ENCODE results near the gene PLK1.

PLK1 gene

DNA sequence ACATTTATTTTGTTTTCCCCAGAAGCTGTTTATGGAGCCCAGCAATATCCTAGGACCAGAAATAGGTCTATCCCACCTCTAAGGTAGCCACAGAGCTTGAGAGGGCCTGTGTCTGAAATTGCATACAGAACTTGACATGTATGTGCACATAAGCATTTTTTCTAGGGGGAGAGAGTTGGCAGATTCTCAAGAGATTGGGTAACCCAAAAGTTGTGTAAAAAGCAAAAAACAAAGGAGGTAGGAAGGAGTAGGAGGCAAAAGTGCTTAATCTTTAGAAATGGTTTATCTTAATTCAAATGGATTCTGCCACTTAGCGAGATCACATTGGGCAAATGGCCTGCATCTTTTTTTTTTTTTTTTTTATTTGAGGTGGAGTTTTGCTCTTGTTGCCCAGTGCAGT lies 3.5 kb downstream of the PLK1 start:
- no peak for DNase-seq

DNA sequence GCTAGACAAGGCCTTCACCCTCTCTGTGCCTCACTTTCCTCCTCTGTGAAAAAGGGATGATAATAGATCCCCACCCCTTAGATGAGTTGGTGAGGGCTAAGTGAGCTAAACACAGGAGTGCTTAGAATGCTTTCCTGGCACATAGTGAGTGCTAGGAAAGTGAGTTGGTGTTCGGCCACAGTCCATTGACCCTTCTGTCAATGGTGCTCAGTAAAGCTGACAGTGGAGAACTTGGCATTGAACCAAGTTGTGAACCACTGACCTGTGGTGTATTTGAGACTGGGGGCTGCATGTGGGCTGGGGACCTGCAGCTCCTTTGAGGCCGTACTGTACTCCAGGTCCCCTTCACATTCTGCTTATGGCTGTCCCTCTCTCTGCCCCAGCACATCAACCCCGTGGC lies 4.8 kb downstream of the PLK1 start:
- no peak for DNase-seq

DNA sequence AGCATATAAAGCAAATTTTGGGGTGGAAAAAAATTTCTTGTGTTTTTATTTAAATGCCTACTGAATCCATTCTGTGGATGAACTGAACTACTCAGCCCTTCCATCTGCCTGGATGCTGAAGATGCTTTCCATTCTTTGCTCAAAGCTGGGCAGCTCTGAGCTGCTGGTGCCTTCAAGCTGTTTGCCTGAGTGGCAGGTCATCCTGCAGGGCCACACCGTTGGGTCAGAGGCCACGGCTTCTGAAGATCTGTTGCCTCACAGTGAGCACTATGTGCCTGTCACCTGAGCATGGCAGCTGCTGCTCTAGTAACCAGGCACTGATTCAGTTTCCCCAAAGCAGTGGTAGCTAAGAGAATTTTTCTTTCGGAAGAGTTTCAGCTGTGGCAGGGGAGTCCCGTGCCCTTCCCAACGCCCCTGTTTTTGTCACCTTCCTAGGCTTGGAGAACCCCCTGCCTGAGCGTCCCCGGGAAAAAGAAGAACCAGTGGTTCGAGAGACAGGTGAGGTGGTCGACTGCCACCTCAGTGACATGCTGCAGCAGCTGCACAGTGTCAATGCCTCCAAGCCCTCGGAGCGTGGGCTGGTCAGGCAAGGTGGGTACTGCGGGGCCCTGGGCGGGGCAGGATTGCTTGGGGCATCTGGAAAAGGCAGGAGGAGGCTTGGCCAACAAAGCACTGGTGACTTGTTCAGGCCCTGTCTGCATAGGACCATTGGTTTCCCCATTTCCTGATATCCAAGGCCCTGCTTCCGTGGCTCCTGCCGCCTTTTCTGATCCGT lies 8.5 kb downstream of the PLK1 start:
- DNase-seq = no peak

DNA sequence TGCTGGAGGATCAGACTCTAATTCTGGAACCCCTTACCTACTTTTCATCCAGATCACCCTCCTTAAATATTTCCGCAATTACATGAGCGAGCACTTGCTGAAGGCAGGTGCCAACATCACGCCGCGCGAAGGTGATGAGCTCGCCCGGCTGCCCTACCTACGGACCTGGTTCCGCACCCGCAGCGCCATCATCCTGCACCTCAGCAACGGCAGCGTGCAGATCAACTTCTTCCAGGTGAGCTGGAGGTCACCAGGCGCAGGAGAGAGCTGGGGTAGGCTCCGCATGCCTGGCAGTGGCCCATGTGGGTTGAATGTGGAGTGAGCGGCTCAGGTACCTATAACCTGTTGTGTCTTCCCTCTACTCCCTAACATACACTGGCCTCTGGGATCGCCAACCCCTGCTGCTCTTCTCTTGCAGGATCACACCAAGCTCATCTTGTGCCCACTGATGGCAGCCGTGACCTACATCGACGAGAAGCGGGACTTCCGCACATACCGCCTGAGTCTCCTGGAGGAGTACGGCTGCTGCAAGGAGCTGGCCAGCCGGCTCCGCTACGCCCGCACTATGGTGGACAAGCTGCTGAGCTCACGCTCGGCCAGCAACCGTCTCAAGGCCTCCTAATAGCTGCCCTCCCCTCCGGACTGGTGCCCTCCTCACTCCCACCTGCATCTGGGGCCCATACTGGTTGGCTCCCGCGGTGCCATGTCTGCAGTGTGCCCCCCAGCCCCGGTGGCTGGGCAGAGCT lies 10.9 kb downstream of the PLK1 start:
- DNase-seq = no peak

DNA sequence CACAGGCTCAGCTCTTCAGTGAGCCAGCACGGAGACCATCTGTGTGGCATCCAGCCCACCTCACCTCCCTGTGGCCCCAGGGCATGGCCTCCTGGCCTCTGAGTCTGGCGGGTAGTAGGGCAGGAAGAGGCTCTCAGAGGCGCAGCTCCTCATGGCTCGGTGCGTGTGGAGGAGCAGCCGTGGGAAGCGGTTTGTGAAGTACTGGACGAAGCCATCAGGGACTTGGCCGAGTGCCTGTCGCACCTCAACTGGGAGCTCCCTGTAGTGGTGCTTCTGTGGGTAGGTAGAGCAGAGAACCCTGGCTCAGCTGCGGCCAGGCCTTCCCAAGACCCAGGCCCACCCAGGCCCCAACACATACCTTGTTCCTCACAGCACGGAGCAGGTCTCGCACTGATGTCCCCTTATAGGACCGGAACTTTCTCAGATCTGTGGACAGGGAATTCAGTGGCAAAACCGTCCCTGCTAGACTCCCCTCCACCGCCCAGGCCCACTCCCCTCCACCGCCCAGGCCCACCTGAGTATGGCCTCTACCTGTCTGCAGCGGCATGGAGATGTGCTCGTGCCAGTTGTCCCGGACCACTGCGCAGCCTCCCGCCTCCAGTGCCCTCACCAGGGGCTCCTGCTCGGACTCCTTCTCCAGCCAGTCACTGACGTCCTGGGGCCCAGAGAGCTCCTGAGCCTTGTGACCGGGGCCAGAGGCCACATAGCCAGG lies 12.2 kb downstream of the PLK1 start:
- no peak for DNase-seq

DNA sequence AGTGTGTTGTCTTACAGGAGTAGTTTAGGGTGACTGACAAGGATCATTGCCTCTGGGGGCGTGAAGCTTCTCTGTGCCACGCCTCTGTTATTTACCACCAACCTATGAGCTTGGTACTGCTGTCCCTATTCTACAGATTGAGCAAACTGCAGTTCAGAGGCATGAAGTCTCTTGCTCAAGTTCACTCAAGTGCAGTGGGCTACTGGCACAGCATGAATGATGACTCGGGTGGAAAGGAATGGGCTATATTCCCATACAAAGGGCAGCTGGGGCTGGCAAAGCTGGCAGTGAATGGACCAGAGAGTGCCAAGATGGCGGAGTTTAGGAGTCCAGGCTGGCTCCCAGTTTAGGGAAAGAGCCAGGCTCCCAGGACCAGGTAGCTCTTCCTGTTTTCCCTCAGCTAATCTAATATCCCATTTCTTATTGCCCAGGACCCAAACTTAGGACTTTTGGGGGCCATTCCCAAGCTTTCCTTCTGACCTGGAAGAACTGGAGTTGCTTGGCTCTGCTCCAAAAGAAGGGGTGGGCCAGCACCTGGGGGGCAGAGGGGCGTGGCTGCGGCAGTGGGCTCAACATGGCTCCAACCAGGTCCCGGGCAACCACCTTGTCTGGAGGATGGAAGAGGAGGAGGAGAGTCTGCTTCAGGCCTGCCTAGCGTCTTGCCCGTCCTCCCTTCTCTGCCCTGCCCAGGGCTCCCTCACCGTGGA lies 12.9 kb downstream of the PLK1 start:
- no peak for DNase-seq

DNA sequence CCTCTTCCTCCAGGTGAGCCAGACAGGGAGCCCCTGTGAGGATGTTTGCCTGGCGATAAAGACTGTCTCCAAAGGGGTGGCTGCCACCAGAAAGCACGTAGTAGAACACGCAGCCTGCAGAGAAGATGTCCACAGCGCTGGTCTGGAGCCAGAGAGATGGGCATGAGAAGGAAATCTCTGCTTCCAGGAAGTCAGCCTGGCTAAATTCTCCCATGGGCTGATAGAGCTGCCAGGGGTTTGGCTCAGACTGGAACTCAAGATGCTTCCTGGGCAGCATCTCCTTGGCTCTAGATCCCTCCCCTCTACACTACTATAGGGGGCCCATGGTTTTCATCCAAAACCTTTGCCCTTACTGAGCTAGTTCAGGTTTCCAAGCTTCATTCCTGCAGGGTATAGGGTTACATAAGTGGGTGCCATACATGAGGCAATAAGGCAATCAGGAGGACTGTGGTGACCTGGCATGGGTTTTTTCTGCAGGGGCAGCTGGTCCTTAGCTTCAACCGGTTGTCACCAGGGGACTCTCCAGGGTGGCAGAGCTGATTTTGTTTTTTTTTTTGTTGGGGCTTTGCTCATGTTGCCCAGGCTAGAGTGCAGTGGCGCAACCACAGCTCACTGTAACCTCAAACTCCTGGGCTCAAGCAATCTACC lies 13.6 kb downstream of the PLK1 start:
- DNase-seq = no peak

DNA sequence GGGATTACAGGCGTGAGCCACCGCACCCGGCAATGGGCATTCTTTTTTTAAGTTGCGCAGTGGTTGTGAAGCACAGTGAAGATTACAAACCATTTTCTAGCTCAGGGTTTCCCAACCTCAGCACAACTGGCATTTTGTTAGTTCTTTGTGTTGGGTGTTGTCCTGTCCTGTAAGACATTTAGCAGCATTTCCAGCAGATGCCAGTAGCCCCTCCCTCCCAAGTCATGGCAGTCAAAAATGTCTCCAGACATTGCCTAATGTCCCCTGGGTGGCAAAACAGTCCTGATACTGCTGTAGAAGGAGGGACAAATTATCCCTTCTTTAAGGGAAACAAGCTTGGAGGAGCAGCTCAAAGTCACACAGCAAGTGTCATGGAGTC lies 15.6 kb downstream of the PLK1 start:
- DNase-seq = no peak

DNA sequence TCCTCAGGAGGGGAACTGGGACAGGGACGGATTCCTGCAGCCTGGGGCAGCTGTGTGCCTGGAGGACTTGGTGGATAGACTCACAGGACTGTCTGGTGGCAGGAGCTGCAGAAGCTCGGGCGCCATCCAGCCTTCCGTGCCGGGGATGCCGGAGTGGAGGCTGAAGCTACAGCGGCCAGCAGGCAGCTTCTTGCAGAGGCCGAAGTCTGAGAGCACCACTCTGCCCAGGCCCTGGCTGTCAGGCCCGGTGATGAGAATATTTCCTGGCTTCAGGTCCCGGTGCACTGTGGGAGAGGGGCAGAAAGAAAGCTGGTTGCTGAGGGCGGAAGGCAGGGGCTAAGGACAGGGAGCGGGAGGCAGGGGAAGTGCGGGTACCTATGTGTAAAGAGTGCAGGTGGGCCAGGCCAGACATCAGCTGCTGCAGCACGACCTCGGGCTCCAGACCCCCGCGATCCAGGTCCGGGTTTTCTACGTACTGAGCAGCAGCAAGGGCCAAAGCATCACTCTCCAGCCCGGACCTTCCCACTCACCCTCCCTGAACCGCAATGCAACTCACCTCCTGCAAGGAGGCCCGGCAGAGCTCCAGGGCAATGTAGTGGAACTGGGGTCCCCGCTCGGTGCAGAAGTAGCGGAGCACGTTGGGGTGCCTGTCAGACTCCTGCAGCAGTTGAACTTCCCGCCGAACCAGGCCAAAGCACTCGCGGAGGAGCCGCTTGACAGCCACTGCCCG lies 16.1 kb downstream of the PLK1 start:
- no peak for DNase-seq

DNA sequence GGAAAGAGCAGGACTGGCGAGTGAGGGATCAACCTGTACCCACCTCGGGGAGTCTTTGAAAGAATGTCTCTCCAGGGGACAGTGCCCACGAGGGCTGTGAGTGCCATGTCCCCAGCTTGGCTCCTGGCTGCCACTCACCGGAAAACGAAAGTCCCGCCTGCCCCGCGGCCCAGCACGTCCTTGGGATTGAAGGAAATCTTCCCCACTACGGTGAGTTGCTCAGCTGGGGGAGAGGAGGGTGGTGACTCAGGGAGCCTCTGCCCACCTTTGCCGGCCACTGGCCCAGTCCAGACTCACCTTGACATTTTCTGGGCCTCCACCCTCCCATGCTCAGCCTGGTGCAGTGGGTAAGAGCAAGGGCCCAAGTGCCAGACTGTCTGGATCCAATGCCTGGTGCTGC lies 17.1 kb downstream of the PLK1 start:
- no peak for DNase-seq

DNA sequence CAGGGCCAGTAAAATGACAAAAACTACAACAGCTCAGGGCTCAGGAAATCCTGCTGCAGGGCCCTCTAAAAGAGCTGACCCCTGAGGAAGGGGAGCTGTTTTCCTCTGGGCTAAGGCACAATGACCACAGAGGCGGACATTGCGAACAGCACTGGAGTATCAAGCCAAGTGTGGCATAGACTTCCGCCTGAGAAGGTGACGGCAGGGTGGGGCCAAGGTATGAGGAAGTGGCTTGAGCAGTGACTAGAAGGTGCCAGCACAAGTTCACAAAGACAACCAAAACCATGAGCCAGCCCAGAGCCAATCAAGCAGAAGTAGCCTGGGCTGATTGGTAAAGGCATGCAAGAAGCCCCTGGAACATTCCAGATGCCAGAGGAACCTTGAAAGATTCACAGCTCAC lies 20.4 kb downstream of the PLK1 start:
- no peak for DNase-seq

DNA sequence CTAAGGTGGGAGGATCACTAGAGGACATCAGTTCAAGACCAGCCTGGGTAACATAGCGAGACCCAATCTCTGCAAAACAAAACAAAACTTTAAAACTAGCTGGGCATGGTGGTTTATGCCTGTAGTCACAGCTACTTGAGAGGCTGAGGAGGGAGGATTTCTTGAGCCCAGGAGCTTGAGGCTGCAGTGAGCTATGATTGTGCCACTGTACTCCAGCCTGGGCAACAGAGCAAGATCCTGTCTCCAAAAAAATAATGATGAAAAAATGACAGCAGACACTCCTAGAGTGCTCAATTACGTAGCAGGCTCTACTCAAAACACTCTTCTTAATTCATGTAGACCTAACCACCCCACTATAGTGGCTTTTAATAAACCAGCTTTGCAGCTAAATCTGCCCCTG lies 21.4 kb downstream of the PLK1 start:
- no peak for DNase-seq

DNA sequence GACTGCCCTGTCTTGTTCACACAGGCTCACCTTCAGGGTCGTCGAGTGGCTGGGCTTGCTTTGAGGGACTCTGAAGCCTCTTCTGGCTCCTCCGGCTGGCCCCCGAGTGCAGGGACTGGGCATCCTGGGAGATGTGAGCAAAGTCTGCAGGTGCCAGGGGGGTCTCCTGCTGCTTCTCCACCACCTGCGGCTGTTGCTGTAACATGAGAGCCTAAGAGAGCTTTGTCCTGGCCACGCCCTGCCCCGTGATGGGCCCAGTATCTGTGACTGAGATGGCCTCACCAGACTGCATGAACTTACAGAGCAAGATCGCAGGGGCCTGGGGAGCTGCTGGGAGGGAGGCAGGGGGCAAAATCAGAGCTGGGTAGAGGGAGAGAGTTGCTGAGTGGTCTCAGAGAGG lies 21.8 kb downstream of the PLK1 start:
- no peak for DNase-seq

DNA sequence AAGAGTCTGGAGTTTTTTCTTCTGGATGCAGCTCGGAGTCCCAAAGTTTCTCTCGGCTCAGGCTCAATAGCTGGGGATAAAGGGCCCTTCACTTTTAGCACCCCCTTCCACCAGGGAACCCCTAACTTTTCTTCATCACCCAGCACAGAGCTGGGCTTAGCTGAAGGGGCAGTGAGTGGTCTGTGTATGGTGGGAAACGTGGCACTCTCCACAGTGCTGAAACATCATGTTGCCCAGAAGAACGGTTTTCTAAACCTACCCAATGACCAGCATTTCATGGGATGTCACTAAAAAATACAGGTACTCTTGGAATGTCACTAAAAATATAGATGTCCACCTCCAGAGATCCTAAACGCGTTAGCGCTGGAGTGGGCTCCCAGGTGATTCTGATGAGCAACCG lies 22.4 kb downstream of the PLK1 start:
- DNase-seq = no peak

DNA sequence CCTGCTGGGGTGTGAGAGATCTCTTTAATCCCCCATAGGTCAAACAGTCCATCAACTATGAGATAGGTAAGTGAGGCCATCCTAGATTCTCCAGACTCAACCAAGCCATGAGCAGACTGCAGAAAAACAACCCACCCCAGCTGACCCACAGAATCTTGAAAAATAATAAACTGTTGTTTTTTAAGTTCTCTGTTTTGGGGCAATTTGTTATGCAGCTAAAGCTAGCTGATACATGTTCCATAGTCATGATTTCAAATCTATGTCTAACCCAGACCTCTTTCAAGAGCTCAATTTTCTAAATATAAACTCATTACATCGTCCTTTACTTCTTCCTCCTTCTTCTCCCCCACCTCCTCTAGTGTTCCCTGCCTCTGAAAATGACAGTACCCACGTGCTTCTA lies 24.3 kb downstream of the PLK1 start:
- DNase-seq = no peak

DNA sequence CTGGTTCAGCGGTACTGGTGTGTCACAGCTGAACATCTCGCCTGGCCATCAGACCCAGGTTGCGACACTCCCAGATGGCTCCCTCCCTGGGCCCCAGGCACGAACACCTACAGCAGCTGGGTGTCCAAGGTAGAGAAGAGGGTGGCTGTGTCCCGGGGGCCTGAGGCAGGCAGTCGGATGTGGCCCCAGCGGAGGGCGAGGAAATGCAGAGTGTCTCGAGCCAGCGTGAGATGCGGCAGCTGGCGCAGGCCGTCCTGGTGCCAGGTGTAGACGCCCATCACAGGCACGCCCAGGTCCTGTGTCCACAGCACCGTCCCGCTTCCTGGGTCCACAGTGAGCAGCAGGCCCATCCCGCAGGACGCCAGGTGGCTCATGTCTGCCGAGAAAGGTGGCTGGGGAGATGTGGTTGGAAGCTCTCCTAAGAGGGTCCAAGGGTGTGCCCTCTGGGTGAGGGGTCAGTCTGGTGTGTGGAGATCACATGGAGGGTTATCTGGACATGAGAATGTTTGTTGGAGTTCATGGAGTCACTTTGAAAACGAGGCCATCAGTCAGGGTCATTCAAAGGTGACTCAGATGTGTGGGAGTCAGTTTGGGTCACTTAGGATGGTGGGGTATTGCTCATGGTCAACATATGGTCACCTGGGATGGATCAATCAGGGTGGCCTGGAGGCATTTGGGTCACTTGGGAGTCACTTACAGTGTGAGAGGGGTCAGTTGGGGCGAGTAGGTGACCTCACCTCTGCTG lies 26.3 kb downstream of the PLK1 start:
- no peak for DNase-seq

DNA sequence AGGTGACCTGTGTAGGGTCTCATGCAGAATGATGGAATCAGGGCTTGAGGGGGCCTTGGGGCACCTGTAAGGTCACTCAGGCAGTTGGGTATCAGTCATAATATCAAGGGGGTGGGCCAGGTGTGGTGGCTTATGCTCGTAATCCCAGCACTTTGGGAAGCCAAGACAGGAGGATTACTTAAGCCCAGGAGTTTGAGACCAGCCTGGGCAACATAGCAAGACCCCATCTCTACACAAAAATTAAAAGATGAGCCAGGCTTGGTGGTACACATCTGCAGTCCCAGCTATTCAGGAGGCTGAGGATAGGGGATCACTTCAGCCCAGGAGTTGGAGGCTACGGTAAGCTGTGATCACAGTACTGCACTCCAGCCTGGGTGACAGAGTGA lies 26.8 kb downstream of the PLK1 start:
- no peak for DNase-seq

DNA sequence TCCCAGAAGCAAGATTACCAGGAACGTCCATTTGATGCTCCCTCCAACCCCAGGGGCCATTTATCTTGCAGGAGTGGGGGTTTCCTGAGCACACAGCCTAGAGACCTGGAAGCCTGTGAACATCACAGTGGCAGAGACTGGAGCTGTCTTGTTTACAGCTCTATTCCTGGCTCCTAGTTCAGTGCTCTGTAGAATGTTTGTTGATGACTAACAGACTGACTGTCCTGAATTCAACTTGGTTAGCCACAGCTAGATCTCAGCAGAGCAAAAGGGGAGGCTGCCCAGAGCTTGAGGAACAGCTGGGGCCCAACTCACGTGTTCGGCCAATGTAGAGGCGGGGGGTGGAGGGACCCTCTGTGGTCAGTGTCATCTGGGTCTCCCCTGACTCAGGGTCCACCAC lies 27.8 kb downstream of the PLK1 start:
- no peak for DNase-seq

DNA sequence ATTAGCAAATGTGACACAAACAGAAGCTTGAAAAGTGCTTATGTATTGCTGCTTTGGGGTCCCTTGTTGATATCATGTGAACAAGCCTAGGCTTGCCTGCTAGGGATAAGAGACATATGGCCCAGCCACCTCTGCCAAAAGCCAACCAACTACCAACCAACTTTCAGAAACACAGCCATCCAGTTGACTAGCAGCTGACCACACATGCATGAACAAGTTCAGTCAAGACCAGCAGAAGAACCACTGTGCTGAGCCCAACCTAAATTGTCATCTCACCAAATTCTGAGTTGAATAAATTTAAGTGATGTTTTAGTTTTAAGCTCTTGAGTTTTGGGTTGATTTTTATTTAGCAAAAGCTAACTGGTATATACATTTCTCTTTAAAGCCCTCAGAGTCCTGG lies 30.8 kb downstream of the PLK1 start:
- DNase-seq = no peak

DNA sequence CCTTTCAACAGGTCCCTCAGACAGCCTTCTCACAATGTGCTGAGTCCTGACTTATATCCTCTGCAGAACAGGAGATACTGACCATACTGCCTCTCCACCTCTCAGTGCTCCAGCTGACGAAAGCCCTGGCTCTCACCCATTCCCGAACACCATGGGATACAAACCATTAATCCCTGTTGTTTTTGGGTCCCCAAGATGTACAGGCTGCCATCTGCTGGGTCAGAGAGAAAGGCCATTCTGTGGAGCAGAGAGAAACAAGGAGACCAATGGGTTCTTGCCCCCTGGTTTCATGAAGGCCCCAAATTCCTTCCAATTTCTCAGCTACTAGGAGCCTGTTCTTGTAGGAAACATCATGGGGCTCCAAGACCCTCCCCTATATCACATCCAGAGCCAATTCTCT lies 31.3 kb downstream of the PLK1 start:
- DNase-seq = no peak

DNA sequence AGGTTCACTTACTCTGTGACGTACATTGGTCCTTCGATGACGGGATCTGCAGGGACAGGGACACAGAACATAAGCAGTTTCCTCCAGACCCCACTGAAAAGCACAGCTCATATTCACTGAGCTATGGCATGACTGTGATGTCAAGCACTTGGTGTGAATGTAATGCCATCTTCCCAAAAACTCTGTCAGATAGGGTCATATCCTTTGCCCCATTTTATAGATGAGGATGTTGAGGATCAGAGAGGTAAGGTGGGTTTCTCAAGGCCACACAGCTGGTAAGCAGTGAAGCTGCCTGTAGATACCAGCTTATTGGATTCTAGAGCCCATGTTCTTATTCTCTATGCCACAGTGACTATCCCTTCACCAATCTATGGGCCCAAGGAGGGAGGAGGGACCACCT lies 31.8 kb downstream of the PLK1 start:
- DNase-seq = no peak

DNA sequence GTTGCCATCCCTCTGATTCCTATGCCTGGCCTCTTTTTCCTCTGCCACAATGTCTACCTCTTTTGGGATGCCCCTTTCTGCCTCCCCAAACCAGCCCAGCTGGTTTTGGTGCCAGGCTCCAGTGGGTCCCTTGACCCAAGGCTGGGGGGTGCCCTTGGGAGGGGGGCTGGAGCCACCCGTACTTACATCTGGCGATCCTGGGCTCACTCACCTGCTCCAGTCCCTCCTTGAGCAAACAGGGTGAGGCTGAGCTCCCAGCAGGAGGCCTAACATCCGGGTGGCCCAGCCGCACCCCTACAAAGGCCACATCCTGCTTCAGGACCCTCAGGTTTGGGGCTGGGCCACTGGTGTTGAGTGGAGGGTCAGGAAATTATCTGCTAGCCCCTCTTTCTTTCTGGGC lies 33.1 kb downstream of the PLK1 start:
- no peak for DNase-seq

All from 8988T (cell line).